ENCODE data around the gene WNK1.
"Not testable (repeated sequence)": the region's sequence is repeated elsewhere in the genome, so short reads cannot be mapped to it uniquely, and the experiment has no call there.

Gene WNK1

DNA sequence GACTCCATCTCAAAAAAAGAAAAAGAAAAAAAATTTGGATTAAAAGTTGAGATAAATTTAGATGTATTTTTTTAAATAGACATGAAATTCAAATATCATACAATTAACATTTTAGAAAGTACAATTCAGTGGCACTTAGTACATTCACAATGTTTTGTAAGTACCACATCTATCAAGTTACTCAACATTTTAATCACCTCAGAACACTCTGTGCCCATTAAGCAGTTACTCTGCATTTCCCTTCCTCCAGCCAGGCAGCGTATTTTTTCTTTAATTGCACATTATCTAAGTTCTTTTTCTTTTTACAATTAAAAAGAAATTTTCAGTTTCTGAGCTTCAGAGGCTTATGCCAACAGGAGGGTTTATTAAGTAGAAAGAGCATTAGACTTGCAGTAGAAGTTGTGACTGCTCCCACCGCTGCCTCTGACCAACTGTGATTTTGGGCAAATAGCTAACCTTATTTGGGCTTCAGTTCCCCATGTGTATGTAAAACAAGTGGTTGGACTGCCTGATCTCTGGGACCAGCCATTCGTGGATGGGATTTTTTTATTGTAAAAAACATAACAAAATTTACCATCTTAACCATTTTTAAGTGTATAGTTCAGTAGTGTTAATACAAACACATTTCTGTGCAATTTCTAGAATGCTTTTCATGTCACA, 65.7 kb downstream of the WNK1 start:
- no peak for DNase-seq (ENCODE audit: low read depth in 2 of 2)

DNA sequence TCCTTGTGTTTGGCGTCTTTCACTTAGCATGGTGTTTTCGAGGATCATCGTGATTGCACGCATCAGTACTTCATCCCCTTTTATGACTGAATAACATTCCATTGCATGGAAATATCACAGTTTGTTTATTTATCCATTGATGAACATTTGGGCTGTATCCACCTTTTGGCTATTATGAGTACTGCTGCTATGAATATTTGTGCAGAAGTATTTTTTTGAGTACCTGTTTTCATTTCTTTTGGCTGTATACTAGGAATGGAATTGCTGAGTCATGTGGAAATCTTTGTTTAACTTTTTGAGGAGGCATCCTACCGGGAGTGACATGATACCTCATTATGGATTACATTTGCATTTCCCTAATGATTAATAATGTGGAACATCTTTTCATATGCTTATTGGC, 66.4 kb downstream of the WNK1 start:
- DNase-seq (ENCODE audit: low read depth in 2 of 2): no peak

DNA sequence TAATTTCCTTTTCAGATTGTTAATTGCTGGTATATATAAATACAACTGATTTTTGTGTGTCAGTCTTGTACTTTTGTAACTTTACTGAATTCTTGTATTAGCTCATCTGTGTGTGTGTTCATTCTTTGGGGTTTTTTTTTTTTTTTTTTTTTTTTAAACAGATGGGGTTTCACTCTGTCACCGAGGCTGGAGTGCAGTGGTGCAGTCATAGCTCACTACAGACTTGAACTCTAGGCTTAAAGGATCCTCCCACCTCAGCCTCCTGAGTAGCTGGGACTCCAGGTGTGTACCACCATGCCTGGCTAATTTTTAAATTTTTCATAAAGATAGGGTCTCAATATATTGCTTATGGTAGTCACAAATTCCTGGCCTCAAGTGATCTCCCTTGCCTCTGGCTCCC, 68.0 kb downstream of the WNK1 start:
- no peak for DNase-seq (ENCODE audit: low read depth in 2 of 2)

DNA sequence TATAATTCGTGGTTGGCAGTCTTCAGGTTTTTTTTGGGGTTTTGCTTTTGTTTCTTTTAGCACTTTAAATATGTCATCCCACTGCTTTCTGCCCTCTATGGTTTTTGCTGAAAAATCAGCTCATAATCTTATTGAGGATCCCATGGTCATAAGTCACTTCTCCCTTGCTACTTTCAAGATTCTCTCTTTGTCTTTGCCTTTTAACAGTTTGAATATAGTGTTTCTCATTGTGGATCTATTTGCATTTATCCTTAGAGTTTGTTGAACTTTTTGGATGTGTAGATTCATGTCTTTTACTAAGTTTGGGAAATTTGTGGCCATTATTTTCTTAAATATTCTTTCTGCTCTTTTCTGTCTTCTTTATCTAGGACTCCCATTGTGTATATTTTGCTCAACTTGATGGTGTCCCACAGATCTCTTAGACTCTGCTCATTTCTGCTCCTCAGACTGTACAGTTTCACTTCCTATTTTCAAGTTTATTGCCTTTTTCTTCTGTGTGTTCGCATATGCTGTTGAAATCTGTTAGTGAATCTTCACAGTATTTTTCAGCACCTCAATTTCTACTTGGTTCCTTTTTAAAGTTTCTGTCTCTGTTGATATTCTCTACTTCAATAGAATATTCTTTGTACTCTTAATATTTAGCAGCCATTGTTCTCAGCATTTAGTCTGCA, 70.8 kb downstream of the WNK1 start:
- DNase-seq (ENCODE audit: low read depth in 2 of 2): no peak

DNA sequence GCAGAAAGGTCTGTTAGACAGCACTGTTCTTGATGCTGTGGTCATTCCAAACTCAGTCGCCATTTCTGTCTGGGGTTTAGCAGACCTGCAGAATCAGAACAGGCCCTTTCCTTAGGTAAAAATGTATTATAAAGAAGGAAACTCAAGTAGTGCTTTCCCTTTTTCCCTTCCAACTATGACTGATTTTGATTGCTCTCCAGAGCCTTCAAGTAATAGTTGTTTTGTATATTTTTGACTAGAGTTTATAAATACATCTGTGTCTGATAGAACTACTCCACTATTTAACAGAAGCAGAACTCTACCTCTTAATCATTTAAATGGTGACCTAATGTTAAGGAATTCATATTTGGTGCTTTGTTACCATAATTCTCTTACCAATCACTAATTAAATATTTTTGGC, 74.0 kb downstream of the WNK1 start:
- DNase-seq (ENCODE audit: low read depth in 2 of 2): no peak

DNA sequence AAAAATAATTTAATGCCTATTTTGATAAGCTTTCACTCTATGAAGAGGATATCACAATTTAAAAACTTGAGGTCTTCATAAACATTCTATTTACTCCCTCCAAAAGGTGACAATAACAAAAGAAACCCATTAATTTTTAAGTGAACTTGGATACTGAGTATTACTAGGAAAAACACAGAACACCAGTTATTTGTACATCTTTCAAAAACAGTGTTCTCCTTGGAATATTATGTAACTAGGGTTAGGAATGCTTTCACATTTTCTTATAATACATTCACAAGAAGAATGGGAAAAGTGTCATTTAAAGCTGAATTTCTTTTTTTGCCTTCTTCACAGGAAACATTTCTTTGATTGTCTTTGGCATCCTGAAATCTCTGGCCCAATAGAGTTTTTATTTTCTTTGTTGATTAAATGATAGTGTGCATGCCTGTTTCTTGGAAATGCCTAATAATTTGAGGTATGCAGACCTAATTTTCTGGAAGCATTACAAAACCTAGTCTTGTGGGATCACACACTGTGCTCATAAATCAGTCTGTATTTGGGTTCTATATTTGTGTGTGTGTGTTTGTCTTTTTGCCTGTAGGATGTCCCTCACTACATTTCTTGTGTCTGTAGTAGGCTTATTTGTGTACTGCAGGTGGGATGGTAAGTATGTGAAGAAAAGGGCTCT, 76.5 kb downstream of the WNK1 start:
- no peak for DNase-seq (ENCODE audit: low read depth in 2 of 2)

DNA sequence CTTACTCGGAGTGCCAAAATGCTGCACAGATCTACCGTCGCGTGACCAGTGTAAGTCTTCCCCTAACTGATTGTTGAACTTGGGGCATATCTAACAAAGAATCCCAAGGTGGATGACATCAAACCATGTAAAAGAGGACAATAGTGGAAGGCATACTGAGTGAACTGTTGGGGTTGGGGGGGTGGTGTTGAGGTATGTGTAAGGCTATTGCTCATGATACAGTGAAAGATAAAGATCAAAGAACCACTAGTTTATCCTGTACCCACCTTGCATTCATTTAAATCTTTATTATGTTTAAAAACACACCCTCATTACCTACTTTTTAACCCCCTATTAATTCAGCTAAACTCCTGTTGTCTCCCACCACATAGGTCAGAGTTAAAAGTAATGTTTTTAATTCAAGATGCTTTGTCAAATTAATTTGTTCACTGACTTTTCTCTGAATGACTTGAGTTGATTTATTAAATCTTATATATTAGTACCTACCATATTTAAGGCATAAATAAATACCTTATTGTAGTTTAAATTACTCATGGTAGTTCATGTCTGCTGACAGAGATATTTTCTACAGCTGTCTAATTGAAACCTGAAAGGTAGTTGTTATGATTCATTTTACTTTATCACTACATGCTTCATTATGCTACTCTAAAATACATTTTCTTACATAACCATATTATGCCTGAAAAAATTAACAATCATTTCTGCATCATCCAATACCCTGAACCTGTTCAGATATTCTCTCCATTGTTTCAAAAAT, 77.9 kb downstream of the WNK1 start:
- no peak for DNase-seq (ENCODE audit: low read depth in 2 of 2)

DNA sequence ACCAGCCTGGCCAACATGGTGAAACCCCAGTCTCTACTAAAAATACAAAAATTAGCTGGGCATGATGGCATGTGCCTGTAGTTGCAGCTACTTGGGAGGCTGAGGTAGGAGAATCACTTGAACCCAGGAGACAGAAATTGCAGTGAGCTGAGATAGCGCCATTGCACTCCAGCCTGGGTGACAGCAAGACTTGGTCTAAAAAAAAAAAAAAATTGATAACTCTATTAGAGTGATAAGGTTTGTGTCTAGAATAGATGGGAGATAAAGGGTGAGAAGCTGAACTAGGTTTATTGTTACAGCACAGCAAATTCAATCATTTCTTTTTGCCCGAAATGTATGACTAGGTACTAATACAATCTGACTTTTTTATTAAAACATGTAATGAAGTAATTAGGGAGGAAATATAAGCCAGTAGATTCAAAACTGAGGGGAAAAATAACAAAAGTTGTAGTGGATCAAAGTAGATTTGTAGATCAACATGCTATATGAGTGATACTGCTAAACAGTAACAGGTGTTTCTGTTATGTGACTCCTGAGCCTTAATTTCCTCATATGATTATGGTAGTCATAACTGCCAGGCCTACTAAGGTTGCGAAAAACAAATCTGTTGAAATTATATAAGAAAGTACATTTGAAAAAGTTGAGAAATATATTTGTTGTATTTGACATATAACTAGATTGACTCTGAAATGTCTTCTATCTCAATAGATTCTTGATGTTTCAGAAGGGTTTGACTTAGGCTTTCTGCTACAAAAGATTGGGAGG, 83.6 kb downstream of the WNK1 start:
- DNase-seq (ENCODE audit: low read depth in 2 of 2): no peak

DNA sequence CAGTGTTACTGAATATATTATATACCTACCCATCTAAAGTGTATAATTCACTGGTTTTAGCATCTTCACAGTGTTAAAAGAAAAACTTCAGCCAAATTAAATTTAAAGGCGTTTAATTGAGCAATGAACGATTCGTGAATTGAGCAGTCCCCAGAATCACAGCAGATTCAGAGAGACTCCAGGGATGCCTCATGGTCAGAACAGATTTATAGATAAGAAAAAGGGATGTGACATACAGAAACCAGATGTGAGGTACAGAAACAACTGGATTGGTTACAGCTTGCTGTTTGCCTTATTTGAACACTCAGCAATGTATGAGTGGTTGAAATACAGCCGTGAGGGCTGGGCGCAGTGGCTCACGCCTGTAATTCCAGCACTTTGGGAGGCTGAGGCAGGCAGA, 84.6 kb downstream of the WNK1 start:
- DNase-seq (ENCODE audit: low read depth in 2 of 2): no peak

DNA sequence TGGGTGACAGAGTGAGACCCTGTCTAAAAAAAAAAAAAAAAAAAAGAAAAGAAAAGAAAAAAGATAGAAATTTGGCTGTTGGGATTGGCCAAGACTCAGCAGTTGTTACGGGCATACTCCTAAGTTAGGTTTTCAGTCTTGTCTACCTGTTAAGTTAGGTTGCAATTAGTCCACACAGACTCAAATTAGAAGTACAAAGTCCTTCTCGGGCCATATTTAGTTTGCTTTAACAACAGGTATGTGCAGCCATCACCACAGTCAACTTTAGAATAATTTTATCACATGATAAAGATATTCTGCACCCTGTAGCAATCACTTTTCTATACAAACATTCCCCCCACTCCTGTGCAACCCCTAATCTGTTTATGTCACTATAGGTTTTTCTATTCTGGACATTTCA, 85.2 kb downstream of the WNK1 start:
- DNase-seq (ENCODE audit: low read depth in 2 of 2): no peak

DNA sequence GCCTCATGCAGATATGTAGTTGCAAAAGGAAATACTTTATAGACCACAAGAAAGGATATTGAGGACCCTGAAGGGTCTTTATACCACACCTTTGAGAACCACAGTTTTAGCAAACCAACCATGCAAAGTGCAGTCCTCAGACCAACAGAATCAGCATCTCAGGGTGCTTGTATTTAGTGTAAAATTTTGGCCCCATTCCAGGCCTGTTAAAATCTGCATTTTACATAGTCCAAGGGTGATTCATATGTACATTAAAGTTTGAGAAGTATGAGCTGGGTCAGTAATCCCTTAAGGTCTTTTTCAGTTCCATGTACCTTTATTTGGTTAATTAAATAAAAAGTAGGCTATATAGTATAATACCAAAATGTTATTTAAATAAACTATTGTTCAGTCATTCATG, 91.2 kb downstream of the WNK1 start:
- DNase-seq (ENCODE audit: low read depth in 2 of 2): no peak

DNA sequence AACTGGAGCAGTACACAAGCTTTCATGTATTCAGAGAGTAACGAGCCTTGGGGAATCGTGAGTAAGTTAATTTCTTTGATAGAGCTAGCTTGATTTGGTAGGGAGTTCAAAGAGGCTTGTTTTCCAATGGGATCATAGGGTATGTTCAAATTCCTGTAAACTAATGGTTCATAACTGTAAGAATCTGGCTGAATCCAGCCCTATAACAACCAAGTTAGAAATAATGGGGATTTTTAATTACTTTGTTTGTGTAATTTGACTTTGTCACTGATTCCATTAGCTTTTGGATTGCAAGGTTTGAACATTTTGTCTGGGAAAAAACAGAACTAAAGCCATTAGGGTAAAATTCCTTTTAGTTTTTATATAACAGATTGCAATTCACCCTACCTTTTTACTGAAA, 94.0 kb downstream of the WNK1 start:
- DNase-seq (ENCODE audit: low read depth in 2 of 2): no peak

DNA sequence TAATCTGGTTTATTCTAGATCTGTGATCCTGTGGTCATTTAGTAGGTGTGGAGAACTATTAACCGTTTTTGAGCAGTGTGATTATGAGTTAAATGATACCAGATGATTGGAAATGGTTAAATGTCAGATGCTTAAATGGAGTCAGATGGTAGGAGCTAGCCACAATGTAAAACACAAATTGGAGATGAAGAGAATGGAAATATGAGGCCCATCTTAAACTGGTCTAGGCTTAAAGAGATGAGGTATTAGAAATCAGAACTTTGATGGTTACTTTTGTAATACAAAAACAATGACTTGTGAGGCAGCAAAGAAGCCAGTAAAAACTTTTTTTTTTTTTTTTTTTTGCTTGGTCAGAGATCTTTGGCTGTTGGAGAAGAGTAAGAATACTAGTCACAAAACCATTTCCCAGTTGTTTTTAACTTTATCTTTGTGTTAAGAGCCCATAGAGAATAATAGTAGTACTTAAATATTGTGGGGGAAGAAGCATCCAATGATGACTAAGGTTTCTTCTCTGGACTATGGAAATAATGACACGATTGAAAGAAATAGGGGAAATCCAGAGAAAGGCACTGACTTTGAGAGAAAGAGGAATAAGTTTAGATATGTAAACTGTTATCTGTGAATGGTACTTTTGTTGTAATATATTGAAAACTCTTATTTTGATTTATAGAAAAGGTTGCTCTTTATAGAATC, 95.9 kb downstream of the WNK1 start:
- DNase-seq (ENCODE audit: low read depth in 2 of 2): no peak

DNA sequence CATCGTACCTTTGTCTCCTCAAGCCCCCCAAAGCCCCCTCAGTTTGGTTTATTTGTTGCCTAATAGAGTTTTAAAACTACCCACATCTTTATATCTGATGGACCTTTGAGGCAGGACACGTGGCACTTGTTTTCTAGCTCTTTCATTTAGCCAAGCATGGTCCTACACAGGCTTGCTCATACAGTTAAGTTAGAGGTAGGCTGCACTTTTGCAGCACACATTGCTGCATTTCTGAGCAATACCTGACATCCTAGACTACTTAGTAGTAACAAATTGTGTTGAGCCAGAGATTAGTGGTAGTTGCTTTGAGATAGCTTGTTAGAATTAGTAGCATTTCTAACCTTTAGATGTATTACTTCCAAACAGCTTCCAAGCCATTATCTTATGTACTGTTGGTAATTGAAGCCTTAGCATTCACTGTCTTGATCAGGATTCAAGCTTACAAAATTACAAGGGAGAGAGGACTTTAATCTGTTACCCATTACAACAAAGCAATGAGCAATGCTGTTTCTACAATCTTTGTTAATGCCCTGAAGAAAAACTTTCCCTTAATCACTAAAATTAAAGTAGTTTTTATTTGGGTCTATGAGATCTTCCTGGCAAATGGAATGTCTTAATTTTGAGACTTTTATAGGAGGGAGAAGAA, 96.6 kb downstream of the WNK1 start:
- DNase-seq (ENCODE audit: low read depth in 2 of 2): no peak

DNA sequence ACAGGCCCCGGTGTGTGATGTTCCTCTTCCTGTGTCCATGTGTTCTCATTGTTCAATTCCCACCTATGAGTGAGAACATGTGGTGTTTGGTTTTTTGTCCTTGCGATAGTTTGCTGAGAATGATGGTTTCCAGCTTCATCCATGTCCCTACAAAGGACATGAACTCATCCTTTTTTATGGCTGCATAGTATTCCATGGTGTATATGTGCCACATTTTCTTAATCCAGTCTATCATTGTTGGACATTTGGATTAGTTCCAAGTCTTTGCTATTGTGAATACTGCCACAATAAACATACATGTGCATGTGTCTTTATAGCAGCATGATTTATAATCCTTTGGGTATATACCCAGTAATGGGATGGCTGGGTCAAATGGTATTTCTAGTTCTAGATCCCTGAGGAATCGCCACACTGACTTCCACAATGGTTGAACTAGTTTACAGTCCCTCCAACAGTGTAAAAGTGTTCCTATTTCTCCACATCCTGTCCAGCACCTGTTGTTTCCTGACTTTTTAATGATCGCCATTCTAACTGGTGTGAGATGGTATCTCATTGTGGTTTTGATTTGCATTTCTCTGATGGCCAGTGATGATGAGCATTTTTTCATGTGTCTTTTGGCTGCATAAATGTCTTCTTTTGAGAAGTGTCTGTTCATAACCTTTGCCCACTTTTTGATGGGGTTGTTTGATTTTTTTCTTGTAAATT, 97.5 kb downstream of the WNK1 start:
- DNase-seq (ENCODE audit: low read depth in 2 of 2): not testable (repeated sequence)

DNA sequence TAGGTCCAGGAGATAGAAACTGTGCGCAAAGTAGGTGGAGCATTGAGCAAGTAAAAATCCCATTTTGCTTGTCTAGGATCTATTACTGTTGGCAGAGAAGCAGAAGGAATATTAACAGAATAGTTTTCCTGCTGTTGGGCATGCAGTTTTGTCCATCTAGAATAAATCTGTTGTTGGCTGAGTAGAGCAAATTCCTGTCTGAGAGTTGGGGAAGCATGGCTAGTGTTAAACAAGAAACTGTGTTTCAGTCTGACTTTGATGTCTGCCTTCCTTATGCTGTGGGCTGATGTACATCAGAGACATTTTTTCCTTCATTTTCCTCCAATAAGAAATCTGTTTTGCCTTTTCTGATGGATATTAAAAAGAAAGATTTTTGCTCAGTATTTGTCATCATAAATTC, 99.0 kb downstream of the WNK1 start:
- no peak for DNase-seq (ENCODE audit: low read depth in 2 of 2)

DNA sequence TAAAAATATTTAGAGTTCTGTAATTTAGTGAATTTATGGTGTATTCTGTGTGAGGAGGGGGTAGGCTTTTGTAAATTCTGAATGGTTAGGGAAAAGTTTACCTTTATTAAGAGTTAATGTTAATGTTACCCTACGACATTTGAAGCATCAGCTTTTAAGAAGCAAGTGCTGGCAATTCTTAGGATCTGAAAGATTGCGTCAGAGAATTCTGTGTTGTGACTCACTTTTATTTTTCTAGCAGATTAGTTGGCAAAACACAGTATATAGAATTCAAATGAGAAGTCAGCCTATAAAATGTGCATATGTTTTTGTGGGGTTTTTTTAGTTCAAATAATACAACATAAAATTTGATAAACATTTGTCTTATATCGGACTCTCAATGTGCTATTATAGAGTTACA, 99.5 kb downstream of the WNK1 start:
- no peak for DNase-seq (ENCODE audit: low read depth in 2 of 2)

DNA sequence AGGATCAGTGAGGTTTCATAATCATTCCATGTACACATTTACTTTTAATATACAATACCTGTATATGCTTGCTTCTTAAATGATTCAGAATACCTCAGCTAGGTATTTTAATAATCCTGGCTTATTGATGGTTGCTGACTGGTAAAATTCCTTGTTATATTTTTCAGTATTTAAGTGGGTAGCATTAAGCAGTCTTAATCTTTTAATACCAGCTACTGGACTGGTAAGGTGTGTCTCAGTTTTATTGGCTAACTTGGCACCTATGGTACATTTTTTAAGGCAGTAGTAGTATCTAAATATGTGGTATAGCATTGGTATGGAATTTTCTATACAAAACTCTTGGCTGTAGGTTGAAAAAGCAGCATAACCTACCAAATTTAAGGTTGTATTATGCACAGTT, 100.5 kb downstream of the WNK1 start:
- DNase-seq (ENCODE audit: low read depth in 2 of 2): no peak

DNA sequence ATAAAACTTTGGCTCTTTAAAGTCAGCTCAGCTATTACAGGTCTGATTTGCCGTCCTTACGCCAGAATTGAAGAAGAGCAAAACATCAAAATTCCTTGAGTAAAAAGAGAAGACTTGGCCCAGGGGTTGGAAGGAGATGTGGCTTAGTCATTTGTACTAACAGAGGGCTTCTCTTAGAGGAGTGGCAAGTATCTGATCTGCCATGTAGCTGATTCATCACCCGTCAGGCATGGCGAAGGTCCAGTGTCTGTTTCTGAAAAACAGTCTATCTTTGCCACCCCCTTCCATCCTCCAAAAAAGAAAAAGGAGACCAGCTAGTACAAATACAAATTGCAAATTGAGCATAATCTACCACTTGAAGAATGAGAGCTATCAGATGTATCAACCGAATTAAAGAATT, 105.2 kb downstream of the WNK1 start:
- DNase-seq (ENCODE audit: low read depth in 2 of 2): no peak

DNA sequence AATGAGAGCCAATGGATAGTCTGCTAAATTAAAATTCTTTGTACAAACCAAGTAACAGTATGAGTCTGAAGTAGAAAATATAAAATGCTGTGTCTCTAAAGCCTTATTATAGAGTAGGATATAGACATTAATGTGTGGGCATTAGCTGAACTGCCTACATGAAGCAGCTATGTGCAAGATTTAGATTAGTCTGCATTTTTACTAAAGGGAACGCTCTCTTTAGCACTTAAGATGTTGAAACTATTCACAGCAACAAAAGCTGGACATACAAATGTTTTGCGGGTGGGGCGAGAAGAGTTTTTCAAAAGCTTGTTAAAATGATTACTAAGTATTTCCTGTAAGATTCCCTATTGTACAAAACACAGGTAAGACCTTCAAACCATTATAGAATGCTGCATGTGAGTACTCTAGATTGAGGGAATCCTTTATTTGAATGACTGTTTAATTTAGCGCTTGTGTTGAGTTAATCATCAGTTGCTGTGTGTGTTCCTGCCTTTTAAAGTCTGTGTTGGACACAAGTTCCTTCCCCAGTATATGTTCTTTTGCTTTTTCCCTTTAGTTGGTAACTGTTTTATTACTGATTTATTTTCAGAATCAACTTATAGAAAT, 110.0 kb downstream of the WNK1 start:
- no peak for DNase-seq (ENCODE audit: low read depth in 2 of 2)

Measured in stimulated activated CD8-positive, alpha-beta memory T cell treated with anti-CD3 and anti-CD28 coated beads, Interleukin-7, amount 100 ng/mL, for 1 hour (primary cell).